Neural progenitor cell (in vitro differentiated cells): ENCODE results near the gene NMBR.

Experiments
- EZH2 ChIP-seq: fragments of 200-600 bp; sonication (generic); IDR thresholded peaks from 2 replicates; pipeline ENCODE4 v1.6.1; 2017; ENCODE audit warnings: antibody characterized with exemption, mild to moderate bottlenecking, moderate library complexity
- EZH2phosphoT487 ChIP-seq: fragments of 200-600 bp; sonication (generic); IDR thresholded peaks from 2 replicates; pipeline ENCODE4 v1.6.1; 2017; ENCODE audit warnings: antibody characterized with exemption
- TF ChIP-seq, protein P1 (sequence below): fragments of 200-600 bp; sonication (generic); IDR thresholded peaks from 2 replicates; pipeline ENCODE4 v1.5.1; 2017; ENCODE audit warnings: antibody characterized with exemption, mild to moderate bottlenecking

DNA sequence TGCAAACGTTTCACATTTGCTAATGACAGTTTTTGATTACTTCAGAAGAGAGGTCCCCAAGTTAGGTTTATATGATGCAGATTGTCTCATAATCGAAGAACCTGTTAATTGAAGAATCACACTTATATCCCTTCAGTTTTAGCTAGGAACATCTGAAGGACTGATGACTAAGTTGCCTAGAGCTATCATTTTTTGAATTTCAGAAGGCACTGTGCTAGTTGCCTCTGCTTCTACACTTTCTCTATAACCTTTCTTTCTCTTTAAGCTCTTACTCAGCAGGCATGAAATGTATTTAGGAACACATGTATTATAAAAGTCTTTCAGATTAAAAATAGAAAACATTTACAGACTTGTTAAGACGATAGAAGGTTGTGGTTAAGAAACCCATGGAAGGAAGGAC, 28.6 kb downstream of the NMBR start:
- TF ChIP-seq EZH2 (no peak), EZH2phosphoT487 (no peak)
- TF ChIP-seq, protein P1, sequence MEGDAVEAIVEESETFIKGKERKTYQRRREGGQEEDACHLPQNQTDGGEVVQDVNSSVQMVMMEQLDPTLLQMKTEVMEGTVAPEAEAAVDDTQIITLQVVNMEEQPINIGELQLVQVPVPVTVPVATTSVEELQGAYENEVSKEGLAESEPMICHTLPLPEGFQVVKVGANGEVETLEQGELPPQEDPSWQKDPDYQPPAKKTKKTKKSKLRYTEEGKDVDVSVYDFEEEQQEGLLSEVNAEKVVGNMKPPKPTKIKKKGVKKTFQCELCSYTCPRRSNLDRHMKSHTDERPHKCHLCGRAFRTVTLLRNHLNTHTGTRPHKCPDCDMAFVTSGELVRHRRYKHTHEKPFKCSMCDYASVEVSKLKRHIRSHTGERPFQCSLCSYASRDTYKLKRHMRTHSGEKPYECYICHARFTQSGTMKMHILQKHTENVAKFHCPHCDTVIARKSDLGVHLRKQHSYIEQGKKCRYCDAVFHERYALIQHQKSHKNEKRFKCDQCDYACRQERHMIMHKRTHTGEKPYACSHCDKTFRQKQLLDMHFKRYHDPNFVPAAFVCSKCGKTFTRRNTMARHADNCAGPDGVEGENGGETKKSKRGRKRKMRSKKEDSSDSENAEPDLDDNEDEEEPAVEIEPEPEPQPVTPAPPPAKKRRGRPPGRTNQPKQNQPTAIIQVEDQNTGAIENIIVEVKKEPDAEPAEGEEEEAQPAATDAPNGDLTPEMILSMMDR: no peak
